ENCODE data around the gene PRRT1B.

Gene PRRT1B

DNA sequence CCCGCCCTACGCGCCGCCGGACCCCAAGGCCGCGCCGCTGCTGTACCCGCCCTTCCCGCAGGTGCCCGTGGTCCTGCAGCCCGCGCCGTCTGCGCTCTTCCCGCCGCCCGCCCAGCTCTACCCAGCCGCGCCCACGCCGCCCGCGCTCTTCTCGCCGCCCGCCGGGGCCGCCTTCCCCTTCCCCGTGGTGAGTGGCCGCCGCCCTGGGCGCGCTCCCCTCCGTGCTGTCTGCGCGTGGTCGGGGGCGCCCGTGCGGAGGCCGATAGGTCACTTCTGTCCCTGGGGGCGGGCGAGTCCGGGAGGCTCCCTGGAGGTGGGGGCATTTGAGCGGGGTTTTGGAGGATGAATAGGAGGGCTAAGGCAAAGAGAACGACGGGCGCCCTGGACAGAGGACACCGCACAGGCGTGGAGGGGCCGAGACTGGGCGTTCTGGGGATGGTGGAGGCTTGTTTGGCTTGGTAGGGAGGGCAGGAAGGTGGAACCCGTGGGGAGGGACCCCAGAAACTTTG is 9.6 kb downstream of the PRRT1B start:
- H3K27me3 ChIP-seq (ENCODE audit: low read depth, low read length) = peaks cover 8% of the 10 kb centered on the region
- no peaks in the 10 kb centered on the region for H3K4me1 ChIP-seq (ENCODE audit: control insufficient read depth in 1 of 2, insufficient read depth in 2 of 2, low read length in 2 of 2)
- H3K27ac ChIP-seq (ENCODE audit: low read length) = no peak overlapping the region
- H3K36me3 ChIP-seq (ENCODE audit: control insufficient read depth in 1 of 2, insufficient read depth in 2 of 2, low read length in 2 of 2) = no peaks in the 10 kb centered on the region
- no peaks in the 10 kb centered on the region for H3K9me3 ChIP-seq (ENCODE audit: control insufficient read depth in 1 of 2, low read length in 2 of 2)
- no peak overlapping the region for H3K4me3 ChIP-seq (ENCODE audit: low read depth in 1 of 2, low read length in 2 of 2)

DNA sequence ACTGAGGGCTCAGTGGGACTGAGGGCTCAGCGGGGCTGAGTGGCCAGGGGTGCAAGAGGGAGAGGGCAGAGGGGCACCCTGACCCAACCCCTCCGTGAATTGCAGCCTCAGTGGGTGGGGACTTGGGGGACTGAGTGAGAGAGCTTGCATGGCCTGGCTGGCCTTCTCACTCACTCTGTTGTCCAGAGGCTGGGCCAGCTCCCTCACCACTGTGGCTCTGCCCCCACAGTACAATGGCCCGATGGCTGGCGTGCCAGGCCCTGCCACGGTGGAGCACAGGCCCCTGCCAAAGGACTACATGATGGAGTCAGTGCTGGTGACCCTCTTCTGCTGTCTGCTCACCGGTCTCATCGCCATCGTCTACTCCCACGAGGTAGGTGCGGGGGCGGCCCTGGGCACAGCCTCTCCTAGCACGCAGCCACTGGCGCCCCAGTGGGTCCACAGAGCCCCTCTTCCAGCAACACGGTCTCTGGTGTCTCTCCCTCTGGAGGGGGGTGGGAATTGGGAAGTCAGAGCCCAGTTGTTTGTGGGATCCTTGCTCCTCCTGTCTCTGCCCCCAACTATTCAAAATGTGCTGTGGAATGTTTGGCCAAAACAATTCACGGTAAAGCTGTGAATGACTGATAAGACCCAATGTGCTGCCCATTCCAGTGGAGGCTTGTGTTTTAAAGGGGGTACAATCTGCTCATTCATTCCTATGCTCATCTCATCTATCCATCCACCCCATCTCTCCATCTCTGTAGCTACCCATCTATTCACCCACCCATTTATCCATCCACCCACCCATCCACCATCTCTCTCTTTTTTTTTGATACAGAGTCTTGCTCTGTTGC is 10.7 kb downstream of the PRRT1B start:
- Histone ChIP-seq H3K4me3 (ENCODE audit: low read depth in 1 of 2, low read length in 2 of 2) (no peak overlapping the region), H3K9me3 (ENCODE audit: control insufficient read depth in 1 of 2, low read length in 2 of 2) (no peaks in the 10 kb centered on the region), H3K36me3 (ENCODE audit: control insufficient read depth in 1 of 2, insufficient read depth in 2 of 2, low read length in 2 of 2) (no peaks in the 10 kb centered on the region), H3K27ac (ENCODE audit: low read length) (no peak overlapping the region), H3K27me3 (ENCODE audit: low read depth, low read length) (peaks cover 8% of the 10 kb centered on the region), H3K4me1 (ENCODE audit: control insufficient read depth in 1 of 2, insufficient read depth in 2 of 2, low read length in 2 of 2) (no peaks in the 10 kb centered on the region)

DNA sequence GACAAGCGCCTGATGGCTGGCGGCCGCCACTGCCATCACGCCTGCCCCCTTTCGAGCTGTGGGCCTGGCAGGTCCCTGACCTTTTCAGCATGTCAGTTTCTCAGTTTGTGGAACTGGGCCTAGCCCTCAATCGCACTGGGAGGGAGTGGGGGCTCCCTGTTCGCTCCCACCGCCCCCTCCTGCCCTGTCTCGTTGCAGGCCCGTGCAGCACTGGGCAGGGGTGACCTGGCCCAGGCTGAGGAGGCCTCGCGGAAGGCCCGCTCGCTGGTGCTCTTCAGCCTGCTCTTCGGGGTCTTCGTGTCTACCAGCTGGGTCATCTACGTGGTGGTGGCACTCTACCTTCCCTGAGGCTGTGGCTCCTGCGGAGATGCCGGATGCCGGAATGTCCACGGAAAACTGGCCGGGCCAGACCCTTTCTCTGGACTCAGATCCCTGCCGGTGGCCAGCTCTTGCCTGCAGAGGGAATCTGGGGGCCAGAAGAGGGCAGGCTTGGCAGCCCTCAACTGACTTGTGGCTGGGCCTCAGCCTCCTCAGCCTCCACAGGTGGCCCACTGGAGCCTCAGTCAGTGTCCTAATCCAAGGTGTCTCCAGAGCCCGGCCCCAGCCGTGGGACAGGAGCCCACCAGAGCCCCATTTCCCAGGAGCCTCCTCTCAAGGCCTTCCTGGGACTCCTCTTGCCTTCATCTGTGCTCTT is 12.7 kb downstream of the PRRT1B start:
- peaks cover 0 to 2% of the 10 kb centered on the region in 2 donors for H3K9me3 ChIP-seq (ENCODE audit: control insufficient read depth in 1 of 2, low read length in 2 of 2)
- no peaks in the 10 kb centered on the region for H3K36me3 ChIP-seq (ENCODE audit: control insufficient read depth in 1 of 2, insufficient read depth in 2 of 2, low read length in 2 of 2)
- H3K27ac ChIP-seq (ENCODE audit: low read length) = no peak overlapping the region
- H3K4me3 ChIP-seq (ENCODE audit: low read depth in 1 of 2, low read length in 2 of 2) = no peak overlapping the region
- H3K27me3 ChIP-seq (ENCODE audit: low read depth, low read length) = peaks cover 8% of the 10 kb centered on the region
- H3K4me1 ChIP-seq (ENCODE audit: control insufficient read depth in 1 of 2, insufficient read depth in 2 of 2, low read length in 2 of 2) = no peaks in the 10 kb centered on the region

DNA sequence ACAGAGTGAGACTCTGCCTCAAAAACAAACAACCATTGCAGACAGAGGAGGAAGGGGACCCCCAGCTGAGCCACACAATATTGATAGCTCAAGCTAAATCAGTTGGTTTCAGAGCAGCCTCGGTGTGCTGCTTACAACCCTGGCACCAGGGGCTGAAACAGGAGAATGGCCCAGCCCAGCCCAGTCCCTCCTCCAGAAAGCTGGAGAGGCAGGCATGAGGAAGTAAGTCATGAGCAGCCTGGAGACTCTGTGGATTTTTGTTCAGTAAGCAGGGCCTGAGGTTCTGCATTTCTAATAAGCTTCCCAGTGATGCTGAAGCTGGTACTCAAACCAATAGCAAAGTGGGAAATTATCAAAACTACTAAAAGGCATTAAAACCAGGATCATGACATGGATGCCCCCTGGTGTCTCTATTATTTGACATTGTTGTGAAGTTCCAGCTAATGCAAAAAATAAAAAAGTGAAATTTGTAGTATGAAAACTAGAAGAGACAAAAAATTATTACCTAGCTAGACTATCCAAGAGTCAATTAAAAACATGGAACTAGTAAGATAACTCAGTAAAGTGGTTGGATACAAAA is 14.2 kb downstream of the PRRT1B start:
- no peak overlapping the region for H3K27ac ChIP-seq (ENCODE audit: low read length)
- no peaks in the 10 kb centered on the region for H3K36me3 ChIP-seq (ENCODE audit: control insufficient read depth in 1 of 2, insufficient read depth in 2 of 2, low read length in 2 of 2)
- H3K27me3 ChIP-seq (ENCODE audit: low read depth, low read length) = no peaks in the 10 kb centered on the region
- H3K9me3 ChIP-seq (ENCODE audit: control insufficient read depth in 1 of 2, low read length in 2 of 2) = peaks cover 0 to 2% of the 10 kb centered on the region in 2 donors
- no peak overlapping the region for H3K4me3 ChIP-seq (ENCODE audit: low read depth in 1 of 2, low read length in 2 of 2)
- H3K4me1 ChIP-seq (ENCODE audit: control insufficient read depth in 1 of 2, insufficient read depth in 2 of 2, low read length in 2 of 2) = no peaks in the 10 kb centered on the region

DNA sequence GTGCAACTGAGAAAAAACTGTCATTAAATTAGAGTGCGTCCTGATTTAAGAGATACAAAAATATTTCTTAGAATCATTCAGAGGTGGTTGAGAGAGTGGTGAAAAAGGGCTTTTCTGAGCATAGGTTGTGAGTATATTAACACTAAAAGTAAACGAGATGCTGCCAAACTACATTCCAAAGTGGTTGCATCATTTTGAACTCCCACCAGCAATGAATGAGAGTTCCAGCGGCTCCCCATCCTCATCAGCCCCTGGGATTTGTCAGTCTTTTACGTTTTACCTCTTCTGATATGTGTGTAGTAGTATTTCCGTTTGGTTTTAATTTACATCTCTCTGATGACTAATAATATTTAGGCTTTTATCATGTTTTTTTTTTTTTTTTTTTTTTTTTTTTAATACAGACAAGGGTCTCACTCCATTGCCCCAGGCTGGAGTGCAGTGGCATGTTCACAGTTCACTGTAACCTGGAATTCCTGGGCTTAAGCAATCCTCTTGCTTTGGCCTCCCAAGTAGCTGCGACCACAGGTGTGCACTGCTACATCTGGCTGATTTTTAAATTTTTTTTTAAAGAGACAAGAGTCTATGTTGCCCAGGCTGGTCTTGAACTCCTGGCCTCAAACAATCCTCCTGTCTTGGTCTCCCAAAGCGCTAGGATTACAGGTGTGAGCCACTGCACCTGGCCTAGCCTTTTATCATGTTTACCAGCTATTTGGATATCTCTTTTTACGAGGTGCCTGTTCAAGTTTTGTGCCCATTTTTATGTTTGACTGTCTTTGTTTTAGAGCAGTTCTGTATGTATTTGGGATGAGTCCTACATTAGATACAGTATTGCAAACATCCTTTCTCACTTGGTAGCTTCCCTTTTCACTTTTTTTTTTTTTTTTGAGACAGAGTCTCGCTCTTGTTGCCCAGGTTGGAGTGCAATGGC is 17.0 kb downstream of the PRRT1B start:
- Histone ChIP-seq H3K4me1 (ENCODE audit: control insufficient read depth in 1 of 2, insufficient read depth in 2 of 2, low read length in 2 of 2) (no peaks in the 10 kb centered on the region), H3K27ac (ENCODE audit: low read length) (no peak overlapping the region), H3K9me3 (ENCODE audit: control insufficient read depth in 1 of 2, low read length in 2 of 2) (peaks cover 0 to 2% of the 10 kb centered on the region in 2 donors), H3K4me3 (ENCODE audit: low read depth in 1 of 2, low read length in 2 of 2) (no peak overlapping the region), H3K27me3 (ENCODE audit: low read depth, low read length) (no peaks in the 10 kb centered on the region), H3K36me3 (ENCODE audit: control insufficient read depth in 1 of 2, insufficient read depth in 2 of 2, low read length in 2 of 2) (no peaks in the 10 kb centered on the region)

DNA sequence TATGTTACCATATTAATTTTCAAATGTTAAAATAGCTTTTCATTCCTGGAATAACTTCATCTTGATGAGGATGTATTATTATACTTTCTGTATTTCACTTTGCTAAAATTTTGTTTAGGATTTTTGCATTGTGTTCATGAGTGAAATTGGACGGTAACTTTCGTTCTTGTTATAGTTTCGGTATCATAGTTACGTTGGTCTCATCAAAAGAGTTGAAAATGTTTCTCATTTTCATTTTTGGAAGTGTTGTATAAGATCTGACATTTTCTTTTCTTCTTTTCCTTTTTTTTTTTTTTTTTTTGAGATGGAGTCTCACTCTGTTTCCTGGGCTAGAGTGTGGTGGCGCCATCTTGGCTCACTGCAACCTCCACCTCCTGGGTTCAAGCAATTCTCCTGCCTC is 20.0 kb downstream of the PRRT1B start:
- H3K27ac ChIP-seq (ENCODE audit: low read length) = no peak overlapping the region
- no peaks in the 10 kb centered on the region for H3K27me3 ChIP-seq (ENCODE audit: low read depth, low read length)
- no peak overlapping the region for H3K4me3 ChIP-seq (ENCODE audit: low read depth in 1 of 2, low read length in 2 of 2)
- H3K9me3 ChIP-seq (ENCODE audit: control insufficient read depth in 1 of 2, low read length in 2 of 2) = peaks cover 0 to 2% of the 10 kb centered on the region in 2 donors
- H3K36me3 ChIP-seq (ENCODE audit: control insufficient read depth in 1 of 2, insufficient read depth in 2 of 2, low read length in 2 of 2) = no peaks in the 10 kb centered on the region
- no peaks in the 10 kb centered on the region for H3K4me1 ChIP-seq (ENCODE audit: control insufficient read depth in 1 of 2, insufficient read depth in 2 of 2, low read length in 2 of 2)

DNA sequence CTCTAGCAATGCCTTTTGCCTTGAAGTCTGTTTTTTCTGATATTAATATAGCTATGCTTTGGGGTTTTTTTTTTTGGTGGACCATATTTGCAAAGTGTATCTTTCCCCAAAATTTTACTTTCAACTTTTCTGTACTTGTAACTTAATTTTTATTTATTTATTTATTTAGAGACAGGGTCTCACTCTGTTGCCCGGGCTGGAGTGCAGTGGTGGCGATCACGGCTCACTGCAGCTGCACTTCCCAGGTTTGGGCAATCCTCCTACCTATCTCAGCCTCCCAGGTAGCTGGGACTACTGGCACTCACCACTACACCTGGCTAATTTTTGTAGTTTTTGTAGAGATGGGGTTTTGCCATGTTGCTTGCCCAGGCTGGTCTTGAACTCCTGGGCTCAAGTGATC is 20.8 kb downstream of the PRRT1B start:
- Histone ChIP-seq H3K9me3 (ENCODE audit: control insufficient read depth in 1 of 2, low read length in 2 of 2) (peaks cover 0 to 2% of the 10 kb centered on the region in 2 donors), H3K27me3 (ENCODE audit: low read depth, low read length) (no peaks in the 10 kb centered on the region), H3K36me3 (ENCODE audit: control insufficient read depth in 1 of 2, insufficient read depth in 2 of 2, low read length in 2 of 2) (no peaks in the 10 kb centered on the region), H3K4me3 (ENCODE audit: low read depth in 1 of 2, low read length in 2 of 2) (no peak overlapping the region), H3K27ac (ENCODE audit: low read length) (no peak overlapping the region), H3K4me1 (ENCODE audit: control insufficient read depth in 1 of 2, insufficient read depth in 2 of 2, low read length in 2 of 2) (no peaks in the 10 kb centered on the region)

DNA sequence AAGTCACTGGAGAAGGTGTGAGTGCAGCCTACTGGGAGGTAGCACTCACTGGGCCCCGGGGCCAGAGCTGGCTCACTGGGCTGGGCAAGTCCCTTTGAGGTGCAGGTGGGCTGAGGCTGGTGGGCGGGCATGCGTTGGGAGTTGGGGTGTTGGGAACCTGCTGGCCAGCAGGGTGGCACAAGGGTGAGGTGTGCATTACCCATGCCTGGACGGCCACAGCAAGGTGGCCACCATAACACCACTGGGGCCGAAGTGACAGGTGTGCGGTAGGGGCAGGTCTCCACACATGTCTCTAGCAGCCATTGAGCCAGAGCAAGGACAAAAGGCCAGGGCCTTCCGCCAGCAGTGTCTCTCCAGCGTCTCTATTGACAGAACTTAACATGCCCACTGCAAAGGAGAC is 22.6 kb downstream of the PRRT1B start:
- Histone ChIP-seq H3K27ac (ENCODE audit: low read length) (no peak overlapping the region), H3K9me3 (ENCODE audit: control insufficient read depth in 1 of 2, low read length in 2 of 2) (peaks cover 0 to 1% of the 10 kb centered on the region in 2 donors), H3K4me1 (ENCODE audit: control insufficient read depth in 1 of 2, insufficient read depth in 2 of 2, low read length in 2 of 2) (no peaks in the 10 kb centered on the region), H3K27me3 (ENCODE audit: low read depth, low read length) (no peaks in the 10 kb centered on the region), H3K36me3 (ENCODE audit: control insufficient read depth in 1 of 2, insufficient read depth in 2 of 2, low read length in 2 of 2) (no peaks in the 10 kb centered on the region), H3K4me3 (ENCODE audit: low read depth in 1 of 2, low read length in 2 of 2) (no peak overlapping the region)

DNA sequence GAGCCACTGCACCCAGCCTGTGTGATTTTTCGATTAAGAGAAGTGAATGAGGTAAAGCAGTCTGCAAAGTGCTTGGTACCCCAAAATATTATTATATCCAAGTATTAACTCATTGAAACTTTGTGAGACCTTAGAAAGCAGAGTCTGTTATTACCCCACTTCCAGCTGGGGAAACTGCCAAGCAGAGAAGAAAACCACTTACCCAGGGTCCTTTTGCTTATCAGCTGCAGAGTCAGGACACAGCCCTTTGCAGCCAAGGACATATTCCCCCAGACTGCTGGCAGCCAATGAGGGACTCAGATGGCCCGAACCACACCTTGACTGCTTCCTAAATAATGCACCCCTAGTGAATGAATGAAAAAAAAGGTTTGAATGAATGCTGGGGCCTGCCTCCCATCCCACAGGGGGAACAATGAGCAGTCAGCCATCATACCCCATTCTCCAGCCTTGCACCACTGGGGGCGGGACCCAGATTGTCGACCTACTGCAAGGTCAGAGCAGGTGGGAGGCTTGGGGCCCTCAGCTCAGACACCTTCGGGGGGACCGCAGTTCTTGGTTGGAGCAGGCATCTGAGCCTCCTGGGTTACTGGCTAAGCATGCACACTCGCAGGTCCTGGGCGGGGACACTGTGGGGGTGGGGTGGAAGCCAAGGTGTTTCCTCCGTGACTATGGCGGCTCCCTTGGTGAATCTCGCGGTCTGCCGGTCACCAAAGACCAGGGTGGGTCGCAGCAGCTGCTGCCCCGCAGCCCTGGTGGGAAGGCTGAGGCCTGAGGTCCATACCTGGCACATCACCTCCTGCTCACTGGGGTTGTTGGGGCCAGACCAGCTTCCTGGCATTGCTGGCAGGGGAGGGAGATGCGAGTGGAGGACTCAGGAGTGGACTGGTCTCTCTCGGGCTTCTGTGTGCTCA is 29.7 kb downstream of the PRRT1B start:
- H3K36me3 ChIP-seq (ENCODE audit: control insufficient read depth in 1 of 2, insufficient read depth in 2 of 2, low read length in 2 of 2) = peaks cover 5 to 50% of the 10 kb centered on the region in 2 donors
- no peaks in the 10 kb centered on the region for H3K9me3 ChIP-seq (ENCODE audit: control insufficient read depth in 1 of 2, low read length in 2 of 2)
- H3K27me3 ChIP-seq (ENCODE audit: low read depth, low read length) = no peaks in the 10 kb centered on the region
- no peak overlapping the region for H3K27ac ChIP-seq (ENCODE audit: low read length)
- H3K4me3 ChIP-seq (ENCODE audit: low read depth in 1 of 2, low read length in 2 of 2) = no peak overlapping the region
- H3K4me1 ChIP-seq (ENCODE audit: control insufficient read depth in 1 of 2, insufficient read depth in 2 of 2, low read length in 2 of 2) = no peaks in the 10 kb centered on the region

Measured in muscle layer of duodenum (tissue), 2 donors.